GM21381 (cell line): ENCODE data around the gene SRRM3.
"Not testable (repeated sequence)": the region's sequence is repeated elsewhere in the genome, so short reads cannot be mapped to it uniquely, and the experiment has no call there.

Experiments
- ATAC-seq: cut with Tn5 transposase; IDR thresholded peaks from one replicate; pipeline ENCODE4 v1.9.1; 2021; ENCODE audit warnings: mild to moderate bottlenecking, moderate library complexity; ENCODE audit not compliant: unreplicated experiment

The SRRM3 gene

GRCh38 chr7:76310102-76310957 is 108.6 kb downstream of the SRRM3 start:
- ATAC-seq = no peak

GRCh38 chr7:76311838-76312237 is 110.1 kb downstream of the SRRM3 start:
- ATAC-seq = not testable (repeated sequence)

- no peak for ATAC-seq
These were observed 112.5 kb downstream of the SRRM3 start for GRCh38 chr7:76314042-76314721.

GRCh38 chr7:76314740-76315139 is 113.0 kb downstream of the SRRM3 start:
- ATAC-seq = not testable (repeated sequence)

GRCh38 chr7:76315364-76315763 is 113.7 kb downstream of the SRRM3 start:
- no peak for ATAC-seq

GRCh38 chr7:76316984-76317781 is 115.5 kb downstream of the SRRM3 start:
- ATAC-seq = no peak

- peak; percentile 89 for ATAC-seq
These were observed 116.2 kb downstream of the SRRM3 start for GRCh38 chr7:76317782-76318487.

GRCh38 chr7:76318488-76319353 is 117.0 kb downstream of the SRRM3 start:
- ATAC-seq = peak; percentile 41

- no peak for ATAC-seq
These were observed 123.4 kb downstream of the SRRM3 start for GRCh38 chr7:76325092-76325491.

- no peak for ATAC-seq
These were observed 124.1 kb downstream of the SRRM3 start for GRCh38 chr7:76325811-76326210.

GRCh38 chr7:76326646-76327233 is 125.0 kb downstream of the SRRM3 start:
- ATAC-seq = no peak

GRCh38 chr7:76327610-76328009 is 125.9 kb downstream of the SRRM3 start:
- ATAC-seq = no peak

- ATAC-seq = no peak
These were observed 126.7 kb downstream of the SRRM3 start for GRCh38 chr7:76328389-76328788.

GRCh38 chr7:76329479-76329878 is 127.8 kb downstream of the SRRM3 start:
- no peak for ATAC-seq

GRCh38 chr7:76330261-76330660 is 128.6 kb downstream of the SRRM3 start:
- ATAC-seq = no peak

- no peak for ATAC-seq
These were observed 129.0 kb downstream of the SRRM3 start for GRCh38 chr7:76330673-76331072.

- ATAC-seq = no peak
These were observed 130.4 kb downstream of the SRRM3 start for GRCh38 chr7:76332078-76332477.

GRCh38 chr7:76333511-76334101 is 131.9 kb downstream of the SRRM3 start:
- ATAC-seq = no peak

- ATAC-seq = no peak
These were observed 132.7 kb downstream of the SRRM3 start for GRCh38 chr7:76334320-76334967.
